K562 (cell line): ENCODE data around the gene RESP18. TPM values are rescaled to one million over a fixed set of nuclear protein-coding genes. Genes with fewer than 3 reads are reported as not detected.

Source experiments
- BCOR ChIP-seq: fragments of 450-650 bp; IDR thresholded peaks from 2 replicates; pipeline ENCODE4 v1.6.1; 2016
- CBFB ChIP-seq: sonication (generic); formaldehyde crosslinking; IDR thresholded peaks from 2 replicates; pipeline ENCODE4 v1.4.0; 2020; ENCODE audit warnings: mild to moderate bottlenecking, missing genetic modification reagents
- CREB5 ChIP-seq: fragments of 250-450 bp; sonication (Bioruptor Pico); IDR thresholded peaks from 2 replicates; pipeline ENCODE4 v1.5.0; 2020; ENCODE audit warnings: mild to moderate bottlenecking
- EP300 ChIP-seq: IDR thresholded peaks from 2 replicates; pipeline ENCODE4 v1.6.1; 2012; ENCODE audit warnings: low read length, improper control_type of control experiment
- FOXP1 ChIP-seq: sonication (generic); formaldehyde crosslinking; IDR thresholded peaks from 2 replicates; pipeline ENCODE4 v1.8.0; 2022; ENCODE audit warnings: mild to moderate bottlenecking, missing genetic modification reagents
- GABPA ChIP-seq: fragments of 200-800 bp; sonication (Bioruptor generic); conservative IDR thresholded peaks from 2 replicates; pipeline ENCODE4 v1.6.1; 2016; ENCODE audit warnings: low read depth, missing genetic modification characterization, missing compliant biosample characterization
- MXI1 ChIP-seq: IDR thresholded peaks from 2 replicates; pipeline ENCODE4 v1.6.1; 2011; ENCODE audit warnings: low read depth, mild to moderate bottlenecking, improper control_type of control experiment, low read length
- NCOA4 ChIP-seq: fragments of 450-650 bp; IDR thresholded peaks from 2 replicates; pipeline ENCODE4 v1.6.1; 2018; ENCODE audit warnings: mild to moderate bottlenecking; ENCODE audit not compliant: partially characterized antibody
- PATZ1 ChIP-seq: fragments of 250-450 bp; sonication (Bioruptor Pico); IDR thresholded peaks from 2 replicates; pipeline ENCODE4 v1.5.0; 2020; ENCODE audit warnings: mild to moderate bottlenecking, borderline replicate concordance
- SMC3 ChIP-seq: conservative IDR thresholded peaks from 2 replicates; pipeline ENCODE4 v1.6.1; 2011; ENCODE audit warnings: low read depth, low read length, improper control_type of control experiment; ENCODE audit not compliant: insufficient read depth
- ZBTB33 ChIP-seq: sonication (generic); formaldehyde crosslinking; IDR thresholded peaks from 2 replicates; pipeline ENCODE4 v1.8.1; 2023; ENCODE audit warnings: mild to moderate bottlenecking, missing genetic modification reagents
- ZNF280B ChIP-seq: fragments of 250-450 bp; sonication (Bioruptor Pico); IDR thresholded peaks from 2 replicates; pipeline ENCODE4 v1.5.1; 2021; ENCODE audit warnings: mild to moderate bottlenecking
- ZNF41 ChIP-seq: fragments of 250-450 bp; sonication (Bioruptor Pico); conservative IDR thresholded peaks from 2 replicates; pipeline ENCODE4 v1.4.0; 2020; ENCODE audit warnings: mild to moderate bottlenecking
- ZNF79 ChIP-seq: fragments of 250-450 bp; sonication (Bioruptor Pico); IDR thresholded peaks from 2 replicates; pipeline ENCODE4 v1.4.0; 2020; ENCODE audit warnings: low read depth, mild to moderate bottlenecking, moderate library complexity
- polyA plus RNA-seq, 8 experiments: library from polyadenylated mRNA; depleted of rRNA in 4 of 8; stranded (reverse) in 5 of 8; unstranded in 3 of 8; fragments of >200 nt; fragmentation: Nextera tagmentation in 2 of 8; fragmentation: Illumina TruSeq in 1 of 8; extraction: Ambion mirVana in 2 of 8; extraction: Trizol in 1 of 8; gene quantifications; 2 replicates each; pipeline versions ENCODE4 v1.2.1 to v1.2.3, GENCODE V29; 2011 to 2014; ENCODE audit warnings: inconsistent platforms in 1 of 8, missing spikeins in 1 of 8
- total RNA-seq, 7 experiments: library from RNA; depleted of rRNA in 6 of 7; stranded (reverse); fragments of >200 nt in 6 of 7; fragmentation: Illumina TruSeq in 2 of 7; extraction: Trizol in 2 of 7; gene quantifications; 2 replicates each; pipeline versions ENCODE4 v1.2.1 to v1.2.3, GENCODE V29; 2011 to 2021; ENCODE audit warnings: low replicate concordance in 1 of 7
- TF ChIP-seq, protein P1 (sequence below), 2 experiments: fragments of 450-650 bp in 1 of 2; sonication (generic) in 1 of 2; formaldehyde crosslinking in 1 of 2; IDR thresholded peaks in 1 of 2; conservative IDR thresholded peaks in 1 of 2; 2 replicates each; pipeline versions ENCODE4 v1.6.1 to v1.8.1; 2016 to 2023; ENCODE audit warnings: mild to moderate bottlenecking in 2 of 2, moderate library complexity in 2 of 2, inconsistent platforms in 1 of 2, missing genetic modification reagents in 1 of 2
- TF ChIP-seq, protein P2 (sequence below): fragments of 450-650 bp; conservative IDR thresholded peaks from 2 replicates; pipeline ENCODE4 v1.6.1; 2016; ENCODE audit warnings: missing genetic modification characterization, low read depth, mild to moderate bottlenecking, control low read depth, missing compliant biosample characterization

The RESP18 gene
- total and polyA plus RNA-seq, 9 of the 15 experiments (the other 6 are each of a cell fraction or from before 2014, with no cell fraction given): not detected

GRCh38 chr2:219294356-219295351, 37.9 kb downstream of the RESP18 start (continued):
- TF ChIP-seq PATZ1 (CRISPR knock-in tag): no peak
- TF ChIP-seq EP300: 0 out of 2 replicates have a peak, but pooled peaks have one; percentile 7
- TF ChIP-seq ZNF41 (CRISPR knock-in tag): no peak
- peak; percentile 81 for TF ChIP-seq FOXP1
- TF ChIP-seq, protein P1, sequence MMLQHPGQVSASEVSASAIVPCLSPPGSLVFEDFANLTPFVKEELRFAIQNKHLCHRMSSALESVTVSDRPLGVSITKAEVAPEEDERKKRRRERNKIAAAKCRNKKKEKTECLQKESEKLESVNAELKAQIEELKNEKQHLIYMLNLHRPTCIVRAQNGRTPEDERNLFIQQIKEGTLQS (IDR thresholded peaks at IDR 0.05): no peak
- TF ChIP-seq, protein P1 (CRISPR knock-in tag; conservative IDR thresholded peaks at IDR 0.05): 0 out of 2 replicates have a peak, but pooled peaks have one; percentile 46
- peak; percentile 54 for TF ChIP-seq GABPA
- no peak for TF ChIP-seq CREB5 (CRISPR knock-in tag)
- no peak for TF ChIP-seq ZNF79 (CRISPR knock-in tag)
- TF ChIP-seq ZNF280B (CRISPR knock-in tag): no peak
- TF ChIP-seq, protein P2, sequence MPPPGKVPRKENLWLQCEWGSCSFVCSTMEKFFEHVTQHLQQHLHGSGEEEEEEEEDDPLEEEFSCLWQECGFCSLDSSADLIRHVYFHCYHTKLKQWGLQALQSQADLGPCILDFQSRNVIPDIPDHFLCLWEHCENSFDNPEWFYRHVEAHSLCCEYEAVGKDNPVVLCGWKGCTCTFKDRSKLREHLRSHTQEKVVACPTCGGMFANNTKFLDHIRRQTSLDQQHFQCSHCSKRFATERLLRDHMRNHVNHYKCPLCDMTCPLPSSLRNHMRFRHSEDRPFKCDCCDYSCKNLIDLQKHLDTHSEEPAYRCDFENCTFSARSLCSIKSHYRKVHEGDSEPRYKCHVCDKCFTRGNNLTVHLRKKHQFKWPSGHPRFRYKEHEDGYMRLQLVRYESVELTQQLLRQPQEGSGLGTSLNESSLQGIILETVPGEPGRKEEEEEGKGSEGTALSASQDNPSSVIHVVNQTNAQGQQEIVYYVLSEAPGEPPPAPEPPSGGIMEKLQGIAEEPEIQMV: no peak
- TF ChIP-seq SMC3: peak; percentile 80
- TF ChIP-seq BCOR: no peak
- TF ChIP-seq NCOA4: no peak
- TF ChIP-seq MXI1: no peak
- TF ChIP-seq CBFB (CRISPR knock-in tag): no peak
- peak; percentile 73 for TF ChIP-seq ZBTB33
